ENCODE data around the gene OR5AC2.

Gene OR5AC2, protein sequence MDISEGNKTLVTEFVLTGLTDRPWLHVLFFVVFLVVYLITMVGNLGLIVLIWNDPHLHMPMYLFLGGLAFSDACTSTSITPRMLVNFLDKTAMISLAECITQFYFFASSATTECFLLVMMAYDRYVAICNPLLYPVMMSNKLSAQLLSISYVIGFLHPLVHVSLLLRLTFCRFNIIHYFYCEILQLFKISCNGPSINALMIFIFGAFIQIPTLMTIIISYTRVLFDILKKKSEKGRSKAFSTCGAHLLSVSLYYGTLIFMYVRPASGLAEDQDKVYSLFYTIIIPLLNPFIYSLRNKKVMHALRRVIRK

DNA sequence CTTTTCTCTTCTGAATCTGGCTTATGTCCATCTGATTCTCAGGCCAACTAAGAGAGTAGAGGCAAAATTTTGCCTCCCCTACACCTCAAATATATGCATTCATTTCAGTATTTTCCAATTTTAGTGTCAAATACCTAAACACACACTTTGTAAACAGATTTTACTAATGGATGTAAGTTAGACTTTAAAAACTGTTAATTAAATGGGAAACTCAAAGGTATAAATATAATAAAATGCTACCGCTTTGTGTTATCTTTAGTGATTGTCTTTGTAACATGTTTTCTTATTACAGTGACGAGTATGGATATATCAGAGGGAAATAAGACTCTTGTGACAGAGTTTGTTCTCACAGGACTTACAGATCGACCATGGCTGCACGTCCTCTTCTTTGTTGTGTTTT lies at the start of gene OR5AC2:
Gene OR5AC2 (plus strand): TSS at position 301 of the 400 bp plus-strand sequence. CDS start 0 bp downstream, at position 301.
- DNase-seq: no peak

DNA sequence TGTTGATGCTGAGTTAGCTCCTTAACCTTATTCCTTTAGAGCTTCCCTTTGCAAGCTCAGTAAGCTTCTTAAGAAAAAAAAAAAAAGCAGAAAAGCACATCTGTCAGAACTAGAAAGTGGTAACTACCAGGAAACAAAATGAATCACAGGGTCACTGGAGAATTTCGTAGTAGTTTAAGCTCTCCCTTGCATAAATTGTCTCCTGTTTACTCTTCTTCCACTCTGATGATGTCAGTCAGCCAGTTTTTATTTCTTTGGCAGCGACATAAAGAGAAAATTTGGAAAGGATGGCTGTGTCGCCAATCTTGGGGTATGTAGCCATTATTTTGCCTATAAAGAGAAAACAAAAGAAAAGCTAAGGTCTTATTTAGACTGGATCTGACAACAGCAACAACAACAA lies 48.7 kb upstream of the OR5AC2 start:
- DNase-seq: peak; percentile 52

GRCh38 chr3:98038876-98039275 lies 48.1 kb upstream of the OR5AC2 start:
- DNase-seq: peak; percentile 29

DNA sequence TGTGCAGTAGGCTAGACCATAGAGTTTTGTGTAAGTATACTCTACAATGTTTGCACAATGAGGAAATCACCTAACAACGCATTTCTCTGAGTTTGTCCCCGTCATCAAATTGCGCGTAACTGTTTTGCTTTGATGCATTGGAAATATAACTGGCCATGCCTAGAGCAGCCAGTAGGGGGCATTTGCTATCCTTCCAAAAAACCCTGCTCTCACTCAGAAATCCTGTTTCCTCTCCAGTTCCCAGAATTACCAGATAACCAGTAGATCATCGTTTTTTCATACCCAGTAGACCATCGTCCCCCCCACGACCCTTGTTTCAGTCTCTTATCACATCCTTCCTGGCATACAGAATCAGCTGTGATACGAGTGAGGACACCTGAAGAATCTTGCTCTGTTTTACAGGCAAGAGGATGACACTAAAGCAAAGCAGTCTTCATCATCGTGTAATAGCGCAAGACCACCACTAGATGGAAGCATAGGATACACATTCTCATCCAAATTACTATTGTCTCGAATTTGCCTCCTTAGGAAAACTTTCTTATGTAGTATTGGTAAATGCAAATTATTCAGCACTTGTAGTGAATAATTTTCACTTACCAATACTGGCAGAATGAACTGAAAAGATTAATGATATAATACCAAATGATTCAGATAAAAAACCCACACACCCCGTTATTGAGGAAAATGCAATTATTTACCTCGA lies 47.5 kb upstream of the OR5AC2 start:
- peak; percentile 85 for DNase-seq

GRCh38 chr3:98041350-98041749 lies 45.6 kb upstream of the OR5AC2 start:
- no peak for DNase-seq

GRCh38 chr3:98048586-98048985 lies 38.4 kb upstream of the OR5AC2 start:
- DNase-seq: no peak

DNA sequence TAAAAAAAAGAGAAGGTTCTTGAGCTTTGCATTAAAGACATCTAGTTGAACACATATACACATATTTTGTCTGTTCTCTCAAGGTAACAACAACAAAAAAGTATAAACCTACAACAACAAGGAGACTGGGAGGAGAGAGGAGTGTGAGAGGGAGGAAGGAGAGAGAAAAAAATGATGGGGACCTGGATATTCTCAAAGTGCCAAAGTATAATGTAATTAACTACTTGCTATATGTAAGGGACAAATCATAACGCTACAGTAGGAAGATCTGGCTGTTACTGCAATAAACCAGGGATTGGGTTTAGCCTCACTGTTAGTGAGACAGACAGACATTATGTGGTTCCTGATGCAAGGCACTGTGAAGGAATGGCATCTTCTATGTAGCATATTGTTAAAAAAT lies 37.7 kb upstream of the OR5AC2 start:
- no peak for DNase-seq

DNA sequence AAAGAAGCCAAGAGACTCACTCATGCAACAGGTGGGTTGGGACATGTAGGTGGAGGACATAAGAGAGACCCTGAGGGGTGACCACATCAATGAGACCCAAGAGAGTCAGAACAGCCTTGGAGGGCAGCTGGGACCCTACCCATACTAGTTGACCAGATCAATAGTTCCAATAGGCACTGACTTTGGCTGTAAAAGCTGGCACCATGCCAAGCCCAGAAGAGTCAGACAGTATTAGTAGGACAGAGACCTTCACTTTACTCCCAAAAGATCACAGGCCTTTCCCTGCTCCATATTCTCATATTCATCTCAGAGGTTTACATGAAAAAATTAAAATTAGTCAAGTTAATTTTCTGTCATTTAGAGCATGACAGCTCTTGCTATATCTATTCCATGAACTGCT lies 30.9 kb upstream of the OR5AC2 start:
- DNase-seq: no peak

DNA sequence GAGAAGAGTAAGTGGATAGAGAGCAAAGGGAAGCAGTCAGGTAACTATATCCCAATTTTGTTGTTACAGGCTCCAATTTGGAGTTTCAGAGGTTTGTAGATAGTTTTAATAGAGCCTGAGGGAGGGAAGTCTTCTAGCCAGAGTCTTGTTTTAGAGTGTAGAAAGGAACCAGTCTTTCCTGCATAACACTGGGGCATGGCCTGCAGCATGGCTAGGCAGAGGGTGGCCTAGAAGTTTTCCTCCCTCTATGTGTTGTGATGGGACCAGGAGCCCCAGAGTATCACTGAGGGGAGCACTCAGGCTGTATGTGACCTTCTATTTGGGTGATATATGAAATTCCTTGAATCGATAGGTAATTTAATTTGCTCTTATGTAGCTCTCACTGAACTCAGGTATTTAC lies 29.3 kb upstream of the OR5AC2 start:
- DNase-seq: no peak

DNA sequence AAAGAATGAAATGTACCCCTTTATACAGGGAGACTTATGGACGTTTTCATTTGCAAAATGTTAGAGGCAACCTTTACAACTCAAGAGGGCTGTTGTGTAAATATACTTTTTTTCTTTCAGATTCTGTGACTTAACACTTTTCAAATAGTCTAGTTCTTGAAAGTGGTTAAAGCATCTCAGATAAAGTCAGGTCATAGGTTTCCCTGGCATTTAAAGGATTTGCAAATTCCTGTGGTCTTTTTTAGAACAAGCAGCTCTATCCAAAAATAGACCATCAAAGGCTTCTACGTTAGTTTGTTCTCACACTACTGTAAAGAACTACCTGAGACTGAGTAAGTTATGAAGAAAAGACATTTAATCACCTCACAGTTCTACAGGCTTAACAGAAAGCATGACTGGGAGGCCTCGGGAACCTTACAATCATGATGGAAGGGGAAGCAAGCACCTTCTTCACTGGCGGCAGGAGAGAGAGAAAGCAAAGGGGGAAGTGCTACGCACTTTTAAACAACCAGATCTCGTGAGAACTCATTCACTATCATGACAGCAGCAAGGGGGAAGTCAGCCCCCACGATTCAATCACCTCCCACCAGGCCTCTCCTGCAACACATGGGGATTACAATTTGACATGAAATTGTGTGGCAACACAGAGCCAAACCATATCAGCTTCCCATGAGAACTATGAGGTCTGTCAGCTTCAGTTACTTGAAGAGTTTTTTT lies 28.6 kb upstream of the OR5AC2 start:
- no peak for DNase-seq

GRCh38 chr3:98068824-98069223 lies 18.1 kb upstream of the OR5AC2 start:
- DNase-seq: no peak

DNA sequence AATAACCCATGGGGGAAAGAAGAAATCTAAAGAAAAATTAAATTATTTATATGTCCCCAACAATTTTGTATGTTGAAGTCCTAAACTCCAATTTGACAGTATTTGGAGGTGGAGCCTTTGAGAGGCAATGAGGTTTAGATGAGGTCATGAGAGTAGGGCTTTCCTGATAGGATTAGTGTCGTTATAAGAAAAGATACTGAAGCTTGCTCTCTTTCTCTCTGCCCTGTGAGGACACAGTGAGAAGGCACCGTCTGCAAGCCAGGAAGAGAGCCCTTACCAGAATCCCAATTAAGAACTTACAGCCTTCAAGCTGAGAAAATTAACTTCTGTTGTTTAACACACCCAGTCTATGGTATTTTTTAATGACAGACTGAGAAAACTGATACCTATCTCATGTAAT lies 16.1 kb upstream of the OR5AC2 start:
- no peak for DNase-seq

GRCh38 chr3:98073486-98073885 lies 13.5 kb upstream of the OR5AC2 start:
- no peak for DNase-seq

GRCh38 chr3:98095882-98096281 lies 8.9 kb downstream of the OR5AC2 start:
- DNase-seq: no peak

- no peak for DNase-seq
Measured at GRCh38 chr3:98099848-98100247, 12.9 kb downstream of the OR5AC2 start.

DNA sequence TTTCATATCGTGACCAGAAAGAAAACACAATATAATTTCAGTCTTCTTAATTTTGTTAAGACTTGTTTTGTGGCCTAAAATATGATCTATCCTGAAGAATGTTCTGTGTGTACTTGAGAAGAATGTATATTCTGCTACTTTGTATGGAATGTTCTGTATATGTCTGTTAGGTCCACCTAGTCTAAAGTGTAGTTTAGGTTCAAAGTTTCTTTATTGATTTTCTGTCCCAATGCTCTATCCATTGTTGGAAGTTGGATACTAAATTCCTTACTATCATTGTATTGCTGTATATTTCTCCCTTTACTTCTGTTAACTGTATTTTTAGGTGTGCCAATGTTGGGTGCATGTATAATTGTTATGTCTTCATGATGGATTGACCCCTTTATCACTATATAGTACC lies 21.2 kb downstream of the OR5AC2 start:
- no peak for DNase-seq

DNA sequence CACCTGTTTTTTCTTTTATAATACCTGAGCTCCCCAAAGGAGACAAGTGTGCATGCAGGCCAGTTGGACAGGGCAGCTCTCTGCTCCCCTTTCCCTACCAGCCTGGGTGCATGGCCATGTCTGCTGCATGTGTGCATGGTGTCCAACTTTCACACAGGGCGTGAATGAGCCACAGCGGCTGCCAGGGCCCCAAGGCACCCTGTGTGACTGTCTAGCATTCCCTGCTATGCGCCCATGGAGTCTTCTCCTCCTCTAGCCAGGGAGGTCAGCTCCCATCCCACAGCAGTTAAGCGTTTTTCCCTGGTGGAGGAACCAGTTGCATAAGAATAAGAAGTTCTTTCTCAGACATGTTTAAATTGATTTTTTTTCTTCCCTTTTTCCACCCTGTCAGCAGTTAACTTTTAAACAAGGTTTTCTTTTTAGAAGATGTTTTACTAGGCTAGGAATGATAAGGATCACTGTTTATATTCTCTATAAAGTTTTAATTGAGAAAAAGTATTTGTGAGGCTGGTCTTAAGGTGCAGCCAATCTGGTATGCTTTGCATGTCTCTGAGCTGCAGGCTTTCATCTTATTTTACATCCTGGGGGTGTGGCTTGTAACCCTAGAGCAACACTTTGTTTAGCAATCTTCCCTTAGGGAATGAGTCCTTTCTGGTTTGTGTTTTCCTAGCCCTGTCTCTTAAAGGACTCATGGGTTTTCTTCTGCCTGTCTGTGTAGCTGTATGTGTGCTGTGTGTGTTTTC lies 23.0 kb downstream of the OR5AC2 start:
- no peak for DNase-seq

DNA sequence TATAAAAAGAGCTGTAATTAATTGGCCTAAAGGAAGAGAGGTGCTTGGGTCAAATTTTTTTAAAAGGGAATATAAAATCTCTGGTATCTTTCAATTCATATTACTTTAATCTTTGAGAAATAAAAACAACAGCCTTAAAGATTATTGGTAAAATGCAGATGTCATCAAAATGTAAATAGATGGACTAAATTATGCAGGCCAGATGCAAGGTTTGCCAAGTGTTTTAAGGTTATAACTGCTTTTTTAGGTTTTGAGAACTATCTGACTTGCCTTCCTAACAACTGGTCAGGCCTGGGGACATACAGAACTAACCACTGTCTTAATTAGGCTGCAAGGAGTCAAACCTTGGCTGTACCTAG lies 23.6 kb downstream of the OR5AC2 start:
- DNase-seq: no peak

DNA sequence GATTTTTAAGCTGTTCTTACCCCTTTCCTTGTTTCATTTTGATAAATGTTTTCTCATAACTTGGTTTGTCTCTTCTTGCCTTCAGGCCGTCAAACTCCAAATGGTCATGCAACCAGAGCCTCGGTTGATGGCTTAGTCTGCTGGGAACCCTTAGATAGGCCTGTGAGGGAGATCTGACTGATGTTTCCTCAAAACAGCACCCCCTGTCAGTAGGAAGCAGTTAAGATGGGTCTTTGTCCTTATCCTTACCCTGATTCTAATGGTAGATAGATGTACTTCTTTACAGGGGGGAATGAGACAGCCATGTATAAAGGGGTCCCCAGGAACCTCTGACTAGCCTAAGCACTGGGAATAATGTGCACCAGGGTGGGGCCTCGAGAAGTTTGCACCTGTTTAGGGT lies 27.3 kb downstream of the OR5AC2 start:
- no peak for DNase-seq

- no peak for DNase-seq
Measured at GRCh38 chr3:98115717-98116116, 28.7 kb downstream of the OR5AC2 start.

DNA sequence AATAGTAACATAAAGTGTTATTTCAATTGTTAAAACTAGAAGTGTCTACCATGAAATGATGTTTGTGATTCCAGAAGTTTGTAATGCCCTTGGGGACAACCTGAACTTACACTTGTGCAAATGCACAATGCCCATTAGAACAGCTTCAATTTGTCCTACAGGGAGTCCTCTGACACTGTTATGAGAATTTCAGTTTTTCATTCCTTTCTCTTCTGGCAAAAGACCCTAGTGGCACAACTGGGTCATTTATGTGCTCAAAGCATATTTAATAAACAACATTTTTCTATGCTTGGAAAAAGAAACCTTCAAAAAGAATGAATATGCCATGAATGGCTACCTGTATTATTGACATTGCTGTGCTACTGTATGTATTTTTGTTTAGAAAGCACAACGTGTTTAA lies 43.4 kb downstream of the OR5AC2 start, which contains the start of gene OR5H1:
Gene OR5H1 (plus strand): TSS at position 301 of the 400 bp plus-strand sequence. CDS start 1,977 bp downstream, outside the sequence.
- no peak for DNase-seq

GRCh38 chr3:98136631-98137030 lies 49.7 kb downstream of the OR5AC2 start:
- DNase-seq: no peak

All from activated CD4-positive, alpha-beta T cell treated with anti-CD3 and anti-CD28 coated beads, Interleukin-2, Interleukin-6, amounts not matched to agents 100 ng/mL and 50 ng/mL, durations not matched to agents 16 hours and 8 hours (primary cell).